Breast epithelium (tissue), 4 donors: Measurements from ENCODE around the gene AFAP1. TPM values are rescaled to one million over a fixed set of nuclear protein-coding genes. Genes with fewer than 3 reads are reported as not detected.

Experiments used
- DNase-seq, 2 donors: peaks; one replicate each; pipeline ENCODE4 v3.0.0-alpha.2; 2019; ENCODE audit warnings: low spot score in 2 of 2
- H3K27ac ChIP-seq, 2 donors: fragments of 200-600 bp; sonication (generic) in 1 of 2; one replicate each; pipeline ENCODE4 v1.5.1; 2016 to 2019; ENCODE audit warnings: mild to moderate bottlenecking in 1 of 2
- H3K27me3 ChIP-seq, 2 donors: fragments of 200-600 bp; sonication (generic) in 1 of 2; one replicate each; pipeline versions ENCODE4 v1.5.1 to v1.6.0; 2017 to 2019; ENCODE audit warnings: control low read depth in 1 of 2, mild to moderate bottlenecking in 1 of 2
- H3K36me3 ChIP-seq: fragments of 200-600 bp; one replicate; pipeline ENCODE4 v1.5.1; 2019
- H3K4me1 ChIP-seq, 2 donors: fragments of 200-600 bp; sonication (generic); one replicate each; pipeline ENCODE4 v1.5.1; 2016 to 2019; ENCODE audit warnings: control low read depth in 1 of 2
- H3K4me3 ChIP-seq, 3 donors: fragments of 200-600 bp; sonication (generic); 1 replicate in 2 of 3; 2 replicates in 1 of 3; pipeline ENCODE4 v1.5.1; 2016 to 2019; ENCODE audit warnings: mild to moderate bottlenecking in 3 of 3, moderate library complexity in 2 of 3
- H3K9me3 ChIP-seq, 2 donors: fragments of 200-600 bp; sonication (generic) in 1 of 2; one replicate each; pipeline ENCODE4 v1.5.1; 2016 to 2019; ENCODE audit warnings: control low read depth in 1 of 2
- CTCF ChIP-seq, 3 donors: fragments of 450-650 bp; IDR thresholded peaks; one replicate each; pipeline ENCODE4 v1.5.1; 2016 to 2017; ENCODE audit warnings: antibody characterized with exemption in 3 of 3, mild to moderate bottlenecking in 3 of 3, moderate library complexity in 3 of 3
- POLR2A ChIP-seq: fragments of 450-650 bp; IDR thresholded peaks from one replicate; pipeline ENCODE4 v1.6.1; 2016; ENCODE audit warnings: antibody characterized with exemption, mild to moderate bottlenecking, moderate library complexity
- POLR2AphosphoS5 ChIP-seq, 3 donors: sonication (generic); formaldehyde crosslinking; IDR thresholded peaks; one replicate each; pipeline ENCODE4 v1.6.1; 2017; ENCODE audit warnings: antibody characterized with exemption in 3 of 3
- intact Hi-C: fragments of 100-400 bp; cut with DNase I; formaldehyde crosslinking; loops from one replicate; pipeline ENCODE4 v1.15.1; 2023; ENCODE audit warnings: low total_unique reads
- total RNA-seq, 3 donors: library from RNA; depleted of rRNA; stranded (reverse); fragments of >200 nt; gene quantifications; one replicate each; pipeline ENCODE4 v1.1.0, GENCODE V29; 2016

Gene AFAP1
- total RNA-seq, 3 donors from 2014 or later = 14.5 to 21.6 (median 16.6) TPM

GRCh38 chr4:7974425-7974824 is 34.8 kb upstream of the AFAP1 start:
- DNase-seq = no peak
- no peak overlapping the region for H3K27ac ChIP-seq
- intact Hi-C loops = no loop called here
- H3K4me1 ChIP-seq = peaks cover 15 to 39% of the 10 kb centered on the region in 2 donors
- no peak overlapping the region for H3K4me3 ChIP-seq
- H3K9me3 ChIP-seq = no peaks in the 10 kb centered on the region
- no peaks in the 10 kb centered on the region for H3K27me3 ChIP-seq
- H3K36me3 ChIP-seq = no peaks in the 10 kb centered on the region
- TF ChIP-seq POLR2A = no peak
- no peak for TF ChIP-seq POLR2AphosphoS5 (IDR thresholded peaks at IDR 0.05)
- TF ChIP-seq CTCF (IDR thresholded peaks at IDR 0.05) = no peak

GRCh38 chr4:7973545-7973981 is 33.9 kb upstream of the AFAP1 start:
- Histone ChIP-seq H3K36me3 (no peaks in the 10 kb centered on the region), H3K27me3 (no peaks in the 10 kb centered on the region), H3K4me1 (peaks cover 15 to 39% of the 10 kb centered on the region in 2 donors), H3K4me3 (no peak overlapping the region), H3K9me3 (no peaks in the 10 kb centered on the region), H3K27ac (peak overlapping the region; percentile 72 to 92)
- intact Hi-C loops = no loop called here
- DNase-seq = peak in 1 of 2 donors; percentile 56
- TF ChIP-seq POLR2AphosphoS5 (IDR thresholded peaks at IDR 0.05) = peak in 1 of 3 donors; percentile 22
- TF ChIP-seq POLR2A = no peak
- TF ChIP-seq CTCF (IDR thresholded peaks at IDR 0.05) = no peak

GRCh38 chr4:7971881-7972500 is 32.3 kb upstream of the AFAP1 start:
- peak overlapping the region; percentile 91 to 92 for H3K27ac ChIP-seq
- intact Hi-C loops = no loop called here

GRCh38 chr4:7971159-7971631 is 31.5 kb upstream of the AFAP1 start:
- peaks cover 15 to 33% of the 10 kb centered on the region in 2 donors for H3K4me1 ChIP-seq
- H3K9me3 ChIP-seq = no peaks in the 10 kb centered on the region
- peak overlapping the region; percentile 91 to 92 for H3K27ac ChIP-seq
- H3K4me3 ChIP-seq = no peak overlapping the region
- DNase-seq = no peak
- intact Hi-C loops = no loop called here
- no peak for TF ChIP-seq CTCF (IDR thresholded peaks at IDR 0.05)
- TF ChIP-seq POLR2A = no peak
- TF ChIP-seq POLR2AphosphoS5 (IDR thresholded peaks at IDR 0.05) = no peak
- no peaks in the 10 kb centered on the region for H3K27me3 ChIP-seq
- H3K36me3 ChIP-seq = no peaks in the 10 kb centered on the region

More at GRCh38 chr4:7971881-7972500, 32.3 kb upstream of the AFAP1 start:
- DNase-seq = no peak
- Histone ChIP-seq H3K4me1 (peaks cover 15 to 33% of the 10 kb centered on the region in 2 donors), H3K9me3 (no peaks in the 10 kb centered on the region), H3K27me3 (no peaks in the 10 kb centered on the region), H3K4me3 (no peak overlapping the region), H3K36me3 (no peaks in the 10 kb centered on the region)
- TF ChIP-seq POLR2A (no peak), CTCF (IDR thresholded peaks at IDR 0.05) (no peak), POLR2AphosphoS5 (IDR thresholded peaks at IDR 0.05) (no peak)

- Histone ChIP-seq H3K27ac (peak overlapping the region; percentile 90 to 92), H3K27me3 (no peaks in the 10 kb centered on the region), H3K4me3 (no peak overlapping the region), H3K9me3 (no peaks in the 10 kb centered on the region), H3K36me3 (no peaks in the 10 kb centered on the region), H3K4me1 (peaks cover 15 to 33% of the 10 kb centered on the region in 2 donors)
- intact Hi-C loops = no loop called here
- TF ChIP-seq POLR2A = no peak
- TF ChIP-seq CTCF (IDR thresholded peaks at IDR 0.05) = no peak
- no peak for DNase-seq
Measured at GRCh38 chr4:7970361-7970946, 30.8 kb upstream of the AFAP1 start.
